Spleen (tissue), 11 donors: ENCODE results near the gene MGAT5. TPM values are rescaled to one million over a fixed set of nuclear protein-coding genes. Genes with fewer than 3 reads are reported as not detected.

Experiments used
- DNase-seq: peaks from one replicate; pipeline ENCODE4 v3.0.0-alpha.2; 2020
- H3K27ac ChIP-seq, 8 donors: fragments of 200-600 bp; sonication (generic) in 7 of 8; 1 replicate in 4 of 8; 2 replicates in 4 of 8; pipeline versions ENCODE4 v1.5.0 to v1.8.0; 2016 to 2021; ENCODE audit warnings: inconsistent platforms in 4 of 8, mild to moderate bottlenecking in 4 of 8, moderate library complexity in 1 of 8
- H3K27me3 ChIP-seq, 7 donors: fragments of 200-600 bp; sonication (generic) in 6 of 7; replicated peaks in 1 of 7; 1 replicate in 4 of 7; 2 replicates in 3 of 7; pipeline versions ENCODE4 v1.5.0 to v1.8.0; 2016 to 2021; ENCODE audit warnings: inconsistent platforms in 3 of 7, mild to moderate bottlenecking in 1 of 7
- H3K36me3 ChIP-seq, 6 donors: fragments of 200-600 bp; sonication (generic) in 5 of 6; 1 replicate in 4 of 6; 2 replicates in 2 of 6; pipeline versions ENCODE4 v1.5.0 to v1.8.0; 2016 to 2021; ENCODE audit warnings: inconsistent platforms in 2 of 6
- H3K4me1 ChIP-seq, 6 donors: fragments of 200-600 bp; sonication (generic) in 5 of 6; 1 replicate in 3 of 6; 2 replicates in 3 of 6; pipeline versions ENCODE4 v1.5.0 to v1.8.0; 2016 to 2021; ENCODE audit warnings: inconsistent platforms in 3 of 6
- H3K4me3 ChIP-seq, 8 donors: fragments of 200-600 bp; sonication (generic) in 7 of 8; 1 replicate in 4 of 8; 2 replicates in 4 of 8; pipeline versions ENCODE4 v1.5.0 to v1.8.0; 2016 to 2021; ENCODE audit warnings: inconsistent platforms in 4 of 8, mild to moderate bottlenecking in 4 of 8, moderate library complexity in 2 of 8
- H3K9me3 ChIP-seq, 8 donors: fragments of 200-600 bp; sonication (generic) in 7 of 8; 1 replicate in 4 of 8; 2 replicates in 4 of 8; pipeline versions ENCODE4 v1.5.0 to v1.8.0; 2016 to 2021; ENCODE audit warnings: inconsistent platforms in 4 of 8
- POLR2A ChIP-seq, 3 donors: fragments of 450-650 bp; IDR thresholded peaks; one replicate each; pipeline ENCODE4 v1.5.1; 2017; ENCODE audit warnings: antibody characterized with exemption in 3 of 3, mild to moderate bottlenecking in 1 of 3
- POLR2AphosphoS5 ChIP-seq, 3 donors: sonication (generic); formaldehyde crosslinking; IDR thresholded peaks; one replicate each; pipeline ENCODE4 v1.5.1; 2017; ENCODE audit warnings: antibody characterized with exemption in 3 of 3
- WGBS, 5 donors: extraction: QIAGEN DNeasy Blood & Tissue Kit in 3 of 5; methylation state at CpG; one replicate each; pipeline versions ENCODE4 v1.1.5 to v1.1.7; 2013 to 2018; 5-methylcytosine and 5-hydroxymethylcytosine counted together
- intact Hi-C: fragments of 100-400 bp; cut with DNase I; formaldehyde crosslinking; loops from one replicate; pipeline ENCODE4 v1.15.0; 2023; ENCODE audit warnings: low total_unique reads
- polyA plus RNA-seq, 3 donors: library from polyadenylated mRNA; stranded (reverse); fragments of 200-250 nt; gene quantifications; one replicate each; pipeline ENCODE4 v1.2.1, GENCODE V29; 2013
- total RNA-seq, 7 donors: library from RNA; depleted of rRNA in 3 of 7; stranded (reverse); fragments of >200 nt in 3 of 7; fragmentation: NEBNext Ultra II Directional in 4 of 7; extraction: Animal tissue kit (Norgen Biotek cat#: 25700) in 4 of 7; gene quantifications; one replicate each; pipeline versions ENCODE4 v1.1.0 to v1.2.1, GENCODE V29; 2016 to 2021
- TF ChIP-seq, protein P1 (sequence below), 11 experiments: fragments of 200-600 bp in 7 of 11; fragments of 450-650 bp in 4 of 11; sonication (generic) in 4 of 11; IDR thresholded peaks in 8 of 11; conservative IDR thresholded peaks in 3 of 11; 1 replicate in 7 of 11; 2 replicates in 4 of 11; pipeline versions ENCODE4 v1.4.0 to v1.8.0; 2016 to 2021; ENCODE audit warnings: antibody characterized with exemption in 11 of 11, inconsistent platforms in 4 of 11, mild to moderate bottlenecking in 1 of 11
- donor health status: healthy with polysubstance abuse.
- donor health status: DM: no; HTN: no; CAD: no; lungs with moderate emphysema.
- donor health status: DM: no; HTN: no; CAD: no.
- donor health status: Bipolar disorder and iron deficiency.
- donor health status: healthy.
- donor health status: DM: no; HTN: no; CAD: no.
- donor health status: DM: yes; HTN: yes; CAD: no.

The MGAT5 gene
- total and polyA plus RNA-seq, 10 donors = 11.2 to 110 (median 91.9) TPM

DNA sequence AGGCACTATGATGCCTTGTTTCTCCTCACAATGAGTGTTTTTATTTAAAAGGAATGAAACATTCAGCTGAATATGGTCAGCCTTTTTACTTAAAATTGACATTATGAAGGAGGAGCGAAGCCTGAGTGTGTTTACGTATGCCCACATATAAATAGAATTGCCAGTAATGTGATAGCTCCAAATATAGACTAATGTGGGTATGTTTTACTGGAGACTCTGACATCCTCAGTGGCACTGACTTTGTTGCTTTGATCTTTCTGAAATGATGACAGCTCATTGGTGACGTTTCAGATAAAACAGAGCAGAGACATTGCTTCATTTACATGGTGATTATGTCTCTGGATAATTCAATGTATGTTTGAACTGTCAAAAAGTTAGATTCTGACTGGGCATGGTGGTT lies 167.0 kb downstream of the MGAT5 start:
- intact Hi-C loops = no loop called here
- H3K27me3 ChIP-seq = no peaks in the 10 kb centered on the region
- WGBS, 5 donors = 86 to 88% (median 88%) methylated on average over 3 of the region's 3 CpGs
- H3K9me3 ChIP-seq = no peaks in the 10 kb centered on the region
- peaks cover 0 to 23% (median under 1%) of the 10 kb centered on the region in 6 donors for H3K4me1 ChIP-seq
- TF ChIP-seq POLR2AphosphoS5 (IDR thresholded peaks at IDR 0.05) (no peak), POLR2A (IDR thresholded peaks at IDR 0.05) (no peak)
- TF ChIP-seq, protein P1, sequence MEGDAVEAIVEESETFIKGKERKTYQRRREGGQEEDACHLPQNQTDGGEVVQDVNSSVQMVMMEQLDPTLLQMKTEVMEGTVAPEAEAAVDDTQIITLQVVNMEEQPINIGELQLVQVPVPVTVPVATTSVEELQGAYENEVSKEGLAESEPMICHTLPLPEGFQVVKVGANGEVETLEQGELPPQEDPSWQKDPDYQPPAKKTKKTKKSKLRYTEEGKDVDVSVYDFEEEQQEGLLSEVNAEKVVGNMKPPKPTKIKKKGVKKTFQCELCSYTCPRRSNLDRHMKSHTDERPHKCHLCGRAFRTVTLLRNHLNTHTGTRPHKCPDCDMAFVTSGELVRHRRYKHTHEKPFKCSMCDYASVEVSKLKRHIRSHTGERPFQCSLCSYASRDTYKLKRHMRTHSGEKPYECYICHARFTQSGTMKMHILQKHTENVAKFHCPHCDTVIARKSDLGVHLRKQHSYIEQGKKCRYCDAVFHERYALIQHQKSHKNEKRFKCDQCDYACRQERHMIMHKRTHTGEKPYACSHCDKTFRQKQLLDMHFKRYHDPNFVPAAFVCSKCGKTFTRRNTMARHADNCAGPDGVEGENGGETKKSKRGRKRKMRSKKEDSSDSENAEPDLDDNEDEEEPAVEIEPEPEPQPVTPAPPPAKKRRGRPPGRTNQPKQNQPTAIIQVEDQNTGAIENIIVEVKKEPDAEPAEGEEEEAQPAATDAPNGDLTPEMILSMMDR (IDR thresholded peaks at IDR 0.05 in 8 of 11, conservative IDR thresholded peaks at IDR 0.05 in 3 of 11) = no peak
- no peak overlapping the region for H3K4me3 ChIP-seq
- no peak for DNase-seq
- peaks cover 0 to 93% (median 29%) of the 10 kb centered on the region in 6 donors for H3K36me3 ChIP-seq
- peak overlapping the region in 3 of 8 donors; percentile 6 to 34 (median 32) for H3K27ac ChIP-seq

DNA sequence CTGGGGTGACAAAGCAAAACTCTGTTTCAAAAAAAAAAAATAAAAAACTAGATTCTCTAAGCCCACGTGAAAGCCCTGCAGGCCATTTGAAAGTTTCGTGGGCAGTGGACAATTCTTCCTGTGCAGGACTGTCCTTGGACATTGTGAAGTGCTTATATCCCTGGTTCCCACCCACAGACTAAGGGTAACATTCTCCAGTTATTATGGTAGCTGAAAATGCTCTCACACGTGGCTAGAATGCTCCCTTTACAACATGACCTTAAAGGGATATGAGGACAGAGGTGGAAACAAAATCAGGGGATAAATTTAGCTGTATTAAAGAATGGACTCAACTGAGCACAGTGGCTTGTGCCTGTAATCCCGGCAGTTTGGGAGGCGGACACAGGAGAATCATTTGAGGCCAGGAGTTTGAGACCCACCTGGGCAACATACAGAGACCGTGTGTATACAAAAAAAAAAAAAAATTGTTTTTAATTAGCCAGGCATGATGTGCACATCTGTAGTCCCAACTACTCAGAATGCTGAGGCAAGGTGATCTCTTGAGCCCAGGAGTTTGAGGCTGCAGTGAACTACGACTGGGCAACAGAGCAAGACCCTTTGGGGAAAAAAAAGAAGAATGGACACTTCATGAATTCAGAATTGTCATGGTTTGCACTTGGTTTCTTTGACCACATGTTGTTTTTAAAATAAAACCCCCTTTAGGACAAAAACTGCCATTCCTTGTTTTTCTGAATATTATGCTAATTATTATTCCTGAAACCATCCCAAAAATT lies 167.9 kb downstream of the MGAT5 start:
- 77 to 85% (median 82%) methylated on average over 7 of the region's 7 CpGs for WGBS, 5 donors

DNA sequence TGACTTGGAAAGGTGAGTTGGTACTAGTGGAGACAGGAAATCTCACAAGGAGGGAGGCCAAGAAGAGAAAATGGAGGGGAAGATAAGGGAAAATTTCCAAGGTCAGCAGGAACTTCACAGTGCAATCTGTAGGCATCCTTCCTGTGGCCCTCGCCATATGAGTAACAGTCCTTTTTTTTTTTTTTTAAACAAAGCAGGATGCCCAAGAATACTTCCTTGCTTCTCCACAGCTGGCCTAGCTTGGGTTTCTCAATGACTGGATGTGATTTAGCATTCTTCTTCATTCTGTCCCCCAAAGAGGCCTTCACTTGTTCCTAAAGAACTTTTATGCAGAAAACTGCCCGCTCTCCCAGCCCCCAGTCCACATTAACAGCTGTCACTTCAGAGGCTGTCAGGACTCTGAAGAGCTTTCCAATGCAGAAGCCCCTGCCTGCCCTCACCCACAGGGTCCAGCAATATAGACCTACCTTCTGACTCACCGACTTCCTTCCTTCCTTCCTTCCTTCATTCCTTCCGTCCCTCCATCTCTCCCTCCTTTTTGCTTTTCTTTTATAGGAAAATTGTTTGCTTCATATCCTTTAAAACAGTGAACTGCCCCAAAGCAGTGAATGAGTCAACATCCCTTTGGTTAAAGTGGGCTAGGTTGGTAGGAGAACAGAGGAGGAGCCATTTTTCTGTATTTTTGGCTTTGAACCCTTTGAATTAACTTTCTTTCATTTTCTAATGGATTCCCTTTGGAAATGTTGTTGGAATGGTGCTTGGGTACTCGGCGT lies 172.0 kb downstream of the MGAT5 start:
- Histone ChIP-seq H3K27me3 (no peaks in the 10 kb centered on the region), H3K27ac (peak overlapping the region in 2 of 8 donors; percentile 3 to 26), H3K4me3 (no peak overlapping the region), H3K36me3 (peaks cover 4 to 97% (median 42%) of the 10 kb centered on the region in 6 donors), H3K9me3 (no peaks in the 10 kb centered on the region), H3K4me1 (peaks cover 0 to 27% (median 2%) of the 10 kb centered on the region in 6 donors)
- TF ChIP-seq, protein P1 (IDR thresholded peaks at IDR 0.05 in 8 of 11, conservative IDR thresholded peaks at IDR 0.05 in 3 of 11) = no peak
- no peak for TF ChIP-seq POLR2AphosphoS5 (IDR thresholded peaks at IDR 0.05)
- no peak for TF ChIP-seq POLR2A (IDR thresholded peaks at IDR 0.05)
- DNase-seq = no peak
- intact Hi-C loops = no loop called here
- 71 to 85% (median 82%) methylated on average over 6 of the region's 6 CpGs for whole genome bisulfite sequencing, 5 donors

More for the DNA sequence above, 167.9 kb downstream of the MGAT5 start:
- Histone ChIP-seq H3K36me3 (peaks cover 0 to 95% (median 29%) of the 10 kb centered on the region in 6 donors), H3K9me3 (no peaks in the 10 kb centered on the region), H3K27ac (peak overlapping the region in 2 of 8 donors; percentile 32 to 34), H3K4me1 (peaks cover 0 to 29% (median 3%) of the 10 kb centered on the region in 6 donors), H3K4me3 (no peak overlapping the region), H3K27me3 (no peaks in the 10 kb centered on the region)
- TF ChIP-seq POLR2A (IDR thresholded peaks at IDR 0.05) (no peak), POLR2AphosphoS5 (IDR thresholded peaks at IDR 0.05) (no peak)
- TF ChIP-seq, protein P1 (IDR thresholded peaks at IDR 0.05 in 8 of 11, conservative IDR thresholded peaks at IDR 0.05 in 3 of 11) = no peak
- no peak for DNase-seq
- intact Hi-C loops = no loop called here

DNA sequence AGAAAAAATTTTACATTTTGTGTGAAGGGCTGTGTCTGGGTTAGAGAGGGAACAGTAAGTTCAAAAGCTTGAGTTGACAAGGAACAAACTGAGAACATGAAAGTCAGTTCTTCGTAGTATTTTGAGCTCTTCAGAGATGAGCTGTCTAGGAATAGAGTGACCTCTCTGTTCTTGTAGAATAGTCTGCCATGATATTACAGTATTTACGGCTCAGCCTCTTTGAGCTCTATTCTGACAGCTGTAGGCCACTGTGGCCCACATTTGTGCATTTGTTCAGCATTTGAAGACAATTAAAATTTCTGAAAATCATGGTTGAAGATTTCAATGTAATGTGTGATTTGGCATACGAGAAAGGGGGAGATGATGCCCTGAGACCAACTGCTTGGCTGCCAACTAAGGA lies 172.8 kb downstream of the MGAT5 start:
- H3K36me3 ChIP-seq = peaks cover 4 to 97% (median 45%) of the 10 kb centered on the region in 6 donors
- TF ChIP-seq POLR2A (IDR thresholded peaks at IDR 0.05) (no peak), POLR2AphosphoS5 (IDR thresholded peaks at IDR 0.05) (no peak)
- TF ChIP-seq, protein P1 (IDR thresholded peaks at IDR 0.05 in 8 of 11, conservative IDR thresholded peaks at IDR 0.05 in 3 of 11) = no peak
- no peak overlapping the region for H3K27ac ChIP-seq
- H3K9me3 ChIP-seq = no peaks in the 10 kb centered on the region
- peaks cover 0 to 19% (median 2%) of the 10 kb centered on the region in 6 donors for H3K4me1 ChIP-seq
- intact Hi-C loops = no loop called here
- H3K4me3 ChIP-seq = no peak overlapping the region
- no peak for DNase-seq
- H3K27me3 ChIP-seq = no peaks in the 10 kb centered on the region
- 88 to 96% (median 92%) methylated on average over 3 of the region's 3 CpGs for WGBS, 5 donors
